HL-60 (cell line): Measurements from ENCODE around the gene POMC.

ENCODE experiments used
- DNase-seq, 2 experiments: peaks; one replicate each; pipeline ENCODE4 v3.0.0-alpha.2; 2010 to 2020; ENCODE audit warnings: low read depth in 1 of 2, low spot score in 1 of 2
- H3K27ac ChIP-seq: fragments of 250-450 bp; sonication (Bioruptor Pico); replicated peaks from 2 replicates; pipeline ENCODE4 v1.5.1; 2020; ENCODE audit warnings: mild to moderate bottlenecking, moderate library complexity
- H3K27me3 ChIP-seq: fragments of 250-450 bp; sonication (Bioruptor Pico); 2 replicates; pipeline ENCODE4 v1.5.1; 2021; ENCODE audit warnings: mild to moderate bottlenecking, moderate library complexity; ENCODE audit not compliant: insufficient read depth, poor library complexity, severe bottlenecking
- H3K4me3 ChIP-seq: replicated peaks from 2 replicates; pipeline ENCODE4 v1.5.1; 2011; ENCODE audit warnings: mild to moderate bottlenecking, control low read depth, low read length; ENCODE audit not compliant: insufficient read depth
- CTCF ChIP-seq: IDR thresholded peaks from one replicate; pipeline ENCODE4 v1.5.1; 2011; ENCODE audit warnings: low read length, control low read depth, inconsistent platforms; ENCODE audit not compliant: insufficient read depth
- GABPA ChIP-seq: IDR thresholded peaks from 2 replicates; pipeline ENCODE4 v1.6.1; 2012; ENCODE audit warnings: low read depth
- POLR2AphosphoS5 ChIP-seq: IDR thresholded peaks from 2 replicates; pipeline ENCODE4 v1.6.1; 2012; ENCODE audit warnings: low read depth
- REST ChIP-seq: IDR thresholded peaks from 2 replicates; pipeline ENCODE4 v1.6.1; 2012; ENCODE audit warnings: low read depth; ENCODE audit not compliant: insufficient replicate concordance
- SPI1 ChIP-seq: IDR thresholded peaks from 2 replicates; pipeline ENCODE4 v1.6.1; 2012; ENCODE audit warnings: low read depth, mild to moderate bottlenecking, borderline replicate concordance

POMC gene

GRCh38 chr2:25132693-25133092, 35.7 kb downstream of the POMC start:
- Histone ChIP-seq H3K27me3 (peaks cover 45% of the 10 kb centered on the region), H3K4me3 (no peak overlapping the region), H3K27ac (no peak overlapping the region)
- TF ChIP-seq GABPA = no peak
- no peak for TF ChIP-seq REST
- no peak for TF ChIP-seq SPI1
- TF ChIP-seq POLR2AphosphoS5 = no peak
- no peak for TF ChIP-seq CTCF
- DNase-seq = no peak

- DNase-seq = no peak
- Histone ChIP-seq H3K27ac (no peak overlapping the region), H3K27me3 (peaks cover 45% of the 10 kb centered on the region), H3K4me3 (no peak overlapping the region)
- TF ChIP-seq CTCF = no peak
- no peak for TF ChIP-seq REST
- TF ChIP-seq SPI1 = no peak
- TF ChIP-seq GABPA = no peak
- TF ChIP-seq POLR2AphosphoS5 = no peak
Observed at GRCh38 chr2:25132299-25132635, 36.1 kb downstream of the POMC start.

- DNase-seq = no peak
- Histone ChIP-seq H3K27me3 (peaks cover 45% of the 10 kb centered on the region), H3K4me3 (no peak overlapping the region), H3K27ac (no peak overlapping the region)
- TF ChIP-seq CTCF = no peak
- TF ChIP-seq GABPA = no peak
- no peak for TF ChIP-seq SPI1
- TF ChIP-seq POLR2AphosphoS5 = no peak
- no peak for TF ChIP-seq REST
Observed at GRCh38 chr2:25131567-25132298, 36.6 kb downstream of the POMC start.
